HepG2 (cell line): ENCODE measurements around the gene MED15. TPM values are rescaled to one million over a fixed set of nuclear protein-coding genes. Genes with fewer than 3 reads are reported as not detected.

ENCODE experiments used
- ATAC-seq: fragments of 200-7000 bp; cut with Tn5 transposase; 3 replicates; pipeline ENCODE4 v1.9.1; 2020; ENCODE audit warnings: mild to moderate bottlenecking, moderate library complexity
- BruUV-seq: library from RNA; stranded (reverse); fragments of 400-500 nt; replicated peaks from 2 replicates; lab custom pipeline; 2021; lab: Mats Ljungman, UMichigan
- CTCF ChIA-PET: fragments of 300-600 bp; formaldehyde crosslinking; extraction: SDS; loops from one replicate; lab custom pipeline; 2021; ENCODE audit warnings: low total read pairs, inconsistent platforms, low intra/inter-chr PET ratio; lab: Yijun Ruan, JAX
- POLR2A ChIA-PET: fragments of 350-600 bp; sonication (Branson Sonifier 250); formaldehyde crosslinking; loops from one replicate; lab custom pipeline; 2020; ENCODE audit warnings: antibody characterized with exemption, inconsistent platforms; lab: Yijun Ruan, JAX
- DNase-seq: peaks from one replicate; pipeline ENCODE4 v3.0.0-alpha.2; 2015; ENCODE audit warnings: low spot score
- FAIRE-seq: peaks from 3 replicates; lab custom pipeline; 2011; peaks lifted over from hg19 to GRCh38; lab: Jason Lieb, UNC
- H2AFZ ChIP-seq: one replicate; pipeline ENCODE4 v1.6.1; 2011; ENCODE audit warnings: low read length, inconsistent platforms
- H3K27ac ChIP-seq: fragments of 300-600 bp; 3 replicates; pipeline ENCODE4 v1.8.0; 2011; ENCODE audit warnings: mixed run types, mild to moderate bottlenecking, mixed read lengths, low read length, inconsistent platforms; ENCODE audit not compliant: insufficient read depth; ENCODE audit errors: extremely low read length
- H3K27me3 ChIP-seq, 2 experiments: fragments of 200-600 bp in 1 of 2; 2 replicates in 1 of 2; 3 replicates in 1 of 2; pipeline versions ENCODE4 v1.6.0 to v1.8.0; 2011; ENCODE audit warnings: low read length in 2 of 2, mild to moderate bottlenecking in 2 of 2, moderate library complexity in 2 of 2, inconsistent platforms in 1 of 2; ENCODE audit not compliant: insufficient read depth in 2 of 2, control insufficient read depth in 1 of 2
- H3K36me3 ChIP-seq, 2 experiments: fragments of 200-600 bp in 1 of 2; replicated peaks in 1 of 2; 2 replicates in 1 of 2; 3 replicates in 1 of 2; pipeline versions ENCODE4 v1.5.1 to v1.8.0; 2011; ENCODE audit warnings: low read length in 2 of 2, inconsistent platforms in 1 of 2; ENCODE audit not compliant: insufficient read depth in 2 of 2, control insufficient read depth in 1 of 2
- H3K4me1 ChIP-seq: 2 replicates; pipeline ENCODE4 v1.5.1; 2012; ENCODE audit warnings: low read length, inconsistent platforms; ENCODE audit not compliant: insufficient read depth
- H3K4me2 ChIP-seq: 2 replicates; pipeline ENCODE4 v1.6.0; 2011; ENCODE audit warnings: low read depth, low read length, inconsistent platforms
- H3K4me3 ChIP-seq, 3 experiments: fragments of 200-600 bp in 1 of 3; sonication (generic), shearing (Covaris generic) in 1 of 3; replicated peaks in 1 of 3; 2 replicates each; pipeline ENCODE4 v1.5.1; 2011 to 2016; ENCODE audit warnings: low read length in 3 of 3, inconsistent platforms in 2 of 3, low read depth in 2 of 3, mild to moderate bottlenecking in 2 of 3, control low read depth in 1 of 3, mixed read lengths in 1 of 3; ENCODE audit not compliant: insufficient read depth in 1 of 3
- H3K79me2 ChIP-seq: one replicate; pipeline ENCODE4 v1.6.1; 2011; ENCODE audit warnings: low read length, inconsistent platforms; ENCODE audit not compliant: insufficient read depth
- H3K9ac ChIP-seq: 2 replicates; pipeline ENCODE4 v1.6.0; 2011; ENCODE audit warnings: mild to moderate bottlenecking, low read depth, low read length, inconsistent platforms; ENCODE audit not compliant: insufficient read depth
- H3K9me3 ChIP-seq: 2 replicates; pipeline ENCODE4 v1.5.1; 2012; ENCODE audit warnings: mild to moderate bottlenecking, low read length
- H4K20me1 ChIP-seq: 2 replicates; pipeline ENCODE4 v1.6.0; 2011; ENCODE audit warnings: inconsistent platforms, mild to moderate bottlenecking, low read length, moderate library complexity; ENCODE audit not compliant: insufficient read depth
- DDIT3 ChIP-seq: sonication (generic); formaldehyde crosslinking; IDR thresholded peaks from 2 replicates; pipeline ENCODE4 v1.4.0; 2020; ENCODE audit warnings: mild to moderate bottlenecking, missing genetic modification reagents
- DMAP1 ChIP-seq: IDR thresholded peaks from 2 replicates; pipeline ENCODE4 v1.6.1; 2016
- DNMT3B ChIP-seq: conservative IDR thresholded peaks from 2 replicates; pipeline ENCODE4 v1.6.1; 2016; ENCODE audit warnings: missing biosample characterization, control low read depth
- EED ChIP-seq: sonication (generic); formaldehyde crosslinking; IDR thresholded peaks from 2 replicates; pipeline ENCODE4 v1.5.0; 2020; ENCODE audit warnings: mild to moderate bottlenecking, missing genetic modification reagents
- FOXA1 ChIP-seq, 2 experiments: fragments of 450-650 bp in 1 of 2; sonication (generic) in 1 of 2; formaldehyde crosslinking in 1 of 2; IDR thresholded peaks; 2 replicates each; pipeline versions ENCODE4 v1.4.0 to v1.6.1; 2016 to 2020; ENCODE audit warnings: missing genetic modification reagents in 1 of 2
- HBP1 ChIP-seq: IDR thresholded peaks from 2 replicates; pipeline ENCODE4 v1.6.1; 2016; ENCODE audit warnings: low read depth, control low read depth
- MAF1 ChIP-seq: sonication (generic); formaldehyde crosslinking; IDR thresholded peaks from 2 replicates; pipeline ENCODE4 v1.5.0; 2020; ENCODE audit warnings: missing genetic modification reagents, borderline replicate concordance
- RAD51 ChIP-seq: fragments of 450-650 bp; IDR thresholded peaks from 2 replicates; pipeline ENCODE4 v1.6.1; 2016; ENCODE audit warnings: borderline replicate concordance
- SUZ12 ChIP-seq: fragments of 150-350 bp; IDR thresholded peaks from 2 replicates; pipeline ENCODE4 v1.6.1; 2014; ENCODE audit warnings: low read depth, low read length
- ZBTB25 ChIP-seq: IDR thresholded peaks from 2 replicates; pipeline ENCODE4 v1.6.1; 2018; ENCODE audit warnings: missing genetic modification reagents
- ZNF224 ChIP-seq: sonication (generic); formaldehyde crosslinking; IDR thresholded peaks from 2 replicates; pipeline ENCODE4 v1.5.0; 2020; ENCODE audit warnings: mild to moderate bottlenecking, missing genetic modification reagents
- ZNF333 ChIP-seq: sonication (generic); formaldehyde crosslinking; IDR thresholded peaks from 2 replicates; pipeline ENCODE4 v1.4.0; 2020; ENCODE audit warnings: mild to moderate bottlenecking, missing genetic modification reagents, borderline replicate concordance
- ZNF543 ChIP-seq: sonication (generic); formaldehyde crosslinking; IDR thresholded peaks from 2 replicates; pipeline ENCODE4 v1.4.0; 2020; ENCODE audit warnings: mild to moderate bottlenecking, missing genetic modification reagents
- ZNF550 ChIP-seq: sonication (generic); formaldehyde crosslinking; IDR thresholded peaks from 2 replicates; pipeline ENCODE4 v1.4.0; 2020; ENCODE audit warnings: mild to moderate bottlenecking, missing genetic modification reagents, borderline replicate concordance
- WGBS: methylation state at CpG from one replicate; pipeline ENCODE4 v1.1.6; 2017; ENCODE audit warnings: low lambda C conversion rate; 5-methylcytosine and 5-hydroxymethylcytosine counted together
- in situ Hi-C: cut with HindIII; loops from 2 replicates; pipeline ENCODE4 v1.10.0; 2017; ENCODE audit warnings: low pct_unique_long_range_greater_than_20kb; ENCODE audit not compliant: extremely low pct_ligation_motif_present
- intact Hi-C: fragments of 100-400 bp; cut with micrococcal nuclease; formaldehyde crosslinking; loops from one replicate; pipeline ENCODE4 v1.10.0; 2022; ENCODE audit not compliant: unreplicated experiment
- polyA plus RNA-seq, 8 experiments: library from polyadenylated mRNA; depleted of rRNA in 3 of 8; stranded (reverse) in 7 of 8; unstranded in 1 of 8; fragments of >200 nt; fragmentation: Illumina TruSeq in 4 of 8; extraction: Trizol in 4 of 8; gene quantifications; 2 replicates each; pipeline versions ENCODE4 v1.2.1 to v1.2.3, GENCODE V29; 2011 to 2016; ENCODE audit warnings: low read depth in 4 of 8, missing spikeins in 1 of 8, mixed read lengths in 1 of 8; ENCODE audit not compliant: insufficient read depth in 1 of 8
- total RNA-seq, 5 experiments: library from RNA; depleted of rRNA; stranded (reverse); fragments of >200 nt; fragmentation: Illumina TruSeq; extraction: Trizol; gene quantifications; 2 replicates each; pipeline ENCODE4 v1.2.3, GENCODE V29; 2016; ENCODE audit warnings: low read depth in 1 of 5
- TF ChIP-seq, protein P1 (sequence below), 2 experiments: sonication (generic) in 1 of 2; formaldehyde crosslinking in 1 of 2; IDR thresholded peaks; 2 replicates each; pipeline versions ENCODE4 v1.5.1 to v1.6.1; 2011 to 2020; ENCODE audit warnings: borderline replicate concordance in 1 of 2, low read depth in 1 of 2, low read length in 1 of 2, mild to moderate bottlenecking in 1 of 2, missing genetic modification reagents in 1 of 2, moderate library complexity in 1 of 2

The MED15 gene
- total and polyA plus RNA-seq, 2 of the 13 experiments (the other 11 are each of a cell fraction or from before 2014, with no cell fraction given): 14.3 to 27.0 TPM

DNA sequence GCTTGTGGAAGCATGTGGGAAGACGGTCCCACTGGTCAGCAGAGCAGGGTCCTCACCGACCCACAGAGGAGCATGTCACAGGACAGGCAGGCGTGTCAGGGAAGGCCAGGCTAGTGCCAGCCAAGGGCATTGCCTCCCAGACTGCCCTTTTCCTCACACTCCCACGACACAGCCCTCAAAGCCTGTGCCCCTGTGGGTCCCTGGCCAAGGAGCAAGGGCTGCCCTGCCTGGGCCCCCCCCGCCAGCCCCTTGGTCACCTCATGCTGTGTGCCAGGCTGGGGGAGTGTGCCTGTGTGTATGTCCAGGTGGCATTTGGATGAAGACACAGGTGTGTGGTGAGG, 74.7 kb downstream of the MED15 start (continued):
- TF ChIP-seq, protein P1, sequence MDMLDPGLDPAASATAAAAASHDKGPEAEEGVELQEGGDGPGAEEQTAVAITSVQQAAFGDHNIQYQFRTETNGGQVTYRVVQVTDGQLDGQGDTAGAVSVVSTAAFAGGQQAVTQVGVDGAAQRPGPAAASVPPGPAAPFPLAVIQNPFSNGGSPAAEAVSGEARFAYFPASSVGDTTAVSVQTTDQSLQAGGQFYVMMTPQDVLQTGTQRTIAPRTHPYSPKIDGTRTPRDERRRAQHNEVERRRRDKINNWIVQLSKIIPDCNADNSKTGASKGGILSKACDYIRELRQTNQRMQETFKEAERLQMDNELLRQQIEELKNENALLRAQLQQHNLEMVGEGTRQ (IDR thresholded peaks at IDR 0.05; ENCODE audit: low read depth, low read length): no peak
- TF ChIP-seq, protein P1 (CRISPR knock-in tag; IDR thresholded peaks at IDR 0.05; ENCODE audit: borderline replicate concordance): no peak
- TF ChIP-seq HBP1 (CRISPR knock-in tag): no peak
- no peak for TF ChIP-seq ZNF543

- WGBS: 96% methylated on average over 6 of the region's 33 CpGs
- no peak for DNase-seq
- Histone ChIP-seq H3K4me3 (no peak overlapping the region), H2AFZ (no peak overlapping the region)
- CTCF ChIA-PET: no interaction called here
- TF ChIP-seq DMAP1 (CRISPR knock-in tag): no peak
- TF ChIP-seq ZBTB25 (CRISPR knock-in tag): no peak
- no peak for TF ChIP-seq SUZ12
- TF ChIP-seq RAD51: no peak
- TF ChIP-seq ZNF550 (CRISPR knock-in tag): no peak
- no peak for TF ChIP-seq MAF1 (CRISPR knock-in tag)
- no peak for TF ChIP-seq FOXA1 (IDR thresholded peaks at IDR 0.05)
- no peak for TF ChIP-seq FOXA1 (CRISPR knock-in tag; IDR thresholded peaks at IDR 0.05)
- TF ChIP-seq ZNF224 (CRISPR knock-in tag): no peak
- no peak for TF ChIP-seq DDIT3
- no peak for TF ChIP-seq ZNF333 (CRISPR knock-in tag)
- no peak for TF ChIP-seq EED (CRISPR knock-in tag)
- TF ChIP-seq DNMT3B (CRISPR knock-in tag): no peak
- TF ChIP-seq, all 625 proteins: peak for 0
- FAIRE-seq: no peak
- Histone ChIP-seq H3K9ac (no peak overlapping the region), H3K79me2 (no peaks in the 10 kb centered on the region), H3K4me2 (no peak overlapping the region), H3K27me3 (no peaks in the 10 kb centered on the region; a peak in 1 of 5 replicates), H3K27ac (no peak overlapping the region), H4K20me1 (peaks cover 4% of the 10 kb centered on the region; the same call in 1 of the 2 replicates), H3K4me1 (no peaks in the 10 kb centered on the region), H3K36me3 (peaks cover 44 to 86% of the 10 kb centered on the region in 2 experiments), H3K9me3 (no peaks in the 10 kb centered on the region)
- BruUV-seq: no TSS peak
- in situ Hi-C loops: no loop called here
- no peak for ATAC-seq
- POLR2A ChIA-PET: no interaction called here
- intact Hi-C loops: no loop called here
These were observed 75.3 kb downstream of the MED15 start for GRCh38 chr22:20582520-20583361.
